Measurements from ENCODE around the gene PUM2.
A peak's percentile ranks its signal among the peaks of the same experiment; 100 is the strongest.

- peak; percentile 44 for TF ChIP-seq CTCF (IDR thresholded peaks at IDR 0.05; ENCODE audit: low read depth, low read length, missing input control)
- no peak for TF ChIP-seq REST (IDR thresholded peaks at IDR 0.05)
- TF ChIP-seq TAF1 (conservative IDR thresholded peaks at IDR 0.05): no peak
- TF ChIP-seq HNF4G (IDR thresholded peaks at IDR 0.05): no peak
- no peak for TF ChIP-seq SP1 (IDR thresholded peaks at IDR 0.05)
- no peak for TF ChIP-seq YY1 (IDR thresholded peaks at IDR 0.05)
- TF ChIP-seq RAD21 (IDR thresholded peaks at IDR 0.05): peak; percentile 72 to 80
- no peak for TF ChIP-seq ZBTB33 (IDR thresholded peaks at IDR 0.05)
- TF ChIP-seq MAX (IDR thresholded peaks at IDR 0.05): no peak
- TF ChIP-seq ATF3 (IDR thresholded peaks at IDR 0.05): no peak
- TF ChIP-seq HNF4A (conservative IDR thresholded peaks at IDR 0.05): peak; percentile 17 to 35
- TF ChIP-seq FOXA1 (IDR thresholded peaks at IDR 0.05): no peak
- no peak for TF ChIP-seq JUND (IDR thresholded peaks at IDR 0.05)
These were observed 59.5 kb downstream of the PUM2 start for GRCh38 chr2:20291106-20291564.

Measured in liver (tissue), 3 donors.